CD4-positive, alpha-beta T cell treated with Interleukin-1 beta for 1 hour (primary cell): ENCODE results near the gene THAP2.

Experiments
- DNase-seq, 2 donors: peaks; one replicate each; pipeline ENCODE4 v3.0.0-alpha.2; 2020 to 2022

Gene THAP2

GRCh38 chr12:71663561-71664410, at the start of gene THAP2, which contains the start of gene ZFC3H1:
TSS of gene THAP2 (plus strand) at chr12:71664301. CDS start at chr12:71664510, 209 bp downstream.
TSS of gene ZFC3H1 (minus strand) at chr12:71663848. CDS start at chr12:71663610, 238 bp downstream.
- DNase-seq = peak; percentile 96 to 97

- no peak for DNase-seq
These were observed 42.2 kb upstream of the THAP2 start for GRCh38 chr12:71621938-71622337.

- no peak for DNase-seq
These were observed 38.6 kb upstream of the THAP2 start for GRCh38 chr12:71625476-71625875.

GRCh38 chr12:71626098-71626497, 38.0 kb upstream of the THAP2 start:
- DNase-seq = no peak

GRCh38 chr12:71626768-71627167, 37.3 kb upstream of the THAP2 start:
- DNase-seq = no peak

- DNase-seq = no peak
These were observed 36.6 kb upstream of the THAP2 start for GRCh38 chr12:71627438-71628002.

- peak in 1 of 2 donors; percentile 62 for DNase-seq
These were observed 27.4 kb upstream of the THAP2 start for GRCh38 chr12:71636704-71637115.

DNA sequence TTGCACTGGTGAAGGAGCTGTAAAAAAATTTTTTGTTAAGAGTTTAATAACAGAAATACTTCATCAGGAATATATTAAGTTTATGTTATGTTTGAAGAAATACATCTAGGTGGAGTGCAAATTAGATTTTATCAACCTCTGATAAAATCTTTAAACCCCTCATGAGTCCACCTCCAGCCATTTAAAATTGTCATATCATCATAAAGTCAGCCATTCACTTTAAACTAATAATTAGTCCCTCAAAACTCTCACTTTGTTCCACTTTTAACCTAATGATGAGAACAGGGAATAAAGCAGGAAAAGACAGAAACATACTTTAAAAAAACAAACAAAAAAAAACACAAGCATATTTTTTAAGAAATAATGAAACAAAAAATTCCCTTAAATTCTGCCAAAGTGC, 25.6 kb upstream of the THAP2 start:
- no peak for DNase-seq

DNA sequence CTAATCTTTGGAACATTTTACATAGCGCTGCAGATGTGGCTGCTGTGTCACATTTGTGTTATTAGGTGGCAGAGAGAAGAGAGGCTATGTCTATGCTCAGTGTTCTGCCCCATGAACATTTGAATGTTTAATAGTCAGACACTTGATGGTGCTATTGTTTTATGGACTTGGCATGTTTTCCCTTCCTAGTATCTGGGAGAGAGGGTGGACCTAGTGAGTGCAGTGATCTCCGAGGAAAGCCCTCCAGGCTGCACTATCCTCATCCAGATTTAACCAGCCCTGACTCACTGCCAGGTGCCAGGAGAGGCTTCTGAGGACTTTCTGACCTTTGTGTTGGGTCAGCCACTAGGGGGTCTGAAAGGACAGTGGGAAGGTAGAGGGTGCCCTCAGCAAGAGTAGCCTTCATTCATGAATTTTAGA, 24.8 kb upstream of the THAP2 start:
- DNase-seq = no peak

GRCh38 chr12:71640316-71640715, 23.8 kb upstream of the THAP2 start:
- DNase-seq = no peak

- DNase-seq = no peak
These were observed 22.7 kb upstream of the THAP2 start for GRCh38 chr12:71641390-71641789.

- DNase-seq = no peak
These were observed 21.8 kb upstream of the THAP2 start for GRCh38 chr12:71642264-71642663.

DNA sequence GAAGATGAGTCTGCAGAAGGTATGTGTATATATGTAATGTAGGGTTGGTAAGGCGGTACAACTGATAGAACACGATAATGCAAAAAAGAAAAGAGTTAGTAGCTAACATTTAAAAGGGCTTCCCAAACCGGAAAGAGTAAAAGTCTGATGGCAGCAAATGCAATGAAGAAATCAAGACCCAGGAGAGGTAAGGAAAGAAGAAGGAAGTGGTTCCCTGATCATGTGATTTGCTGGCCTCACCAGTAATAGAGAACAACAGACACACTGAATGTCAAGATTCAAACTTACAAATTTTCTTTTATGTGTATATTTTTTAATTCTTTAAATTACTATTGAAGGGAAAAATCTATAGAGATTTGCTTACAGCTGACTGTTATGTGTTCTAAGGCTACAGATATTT, 18.8 kb upstream of the THAP2 start:
- no peak for DNase-seq

- no peak for DNase-seq
These were observed 17.6 kb upstream of the THAP2 start for GRCh38 chr12:71646512-71646911.

GRCh38 chr12:71648537-71648936, 15.6 kb upstream of the THAP2 start:
- DNase-seq = no peak

GRCh38 chr12:71649401-71649800, 14.7 kb upstream of the THAP2 start:
- no peak for DNase-seq

- DNase-seq = no peak
These were observed 11.4 kb upstream of the THAP2 start for GRCh38 chr12:71652656-71653055.

DNA sequence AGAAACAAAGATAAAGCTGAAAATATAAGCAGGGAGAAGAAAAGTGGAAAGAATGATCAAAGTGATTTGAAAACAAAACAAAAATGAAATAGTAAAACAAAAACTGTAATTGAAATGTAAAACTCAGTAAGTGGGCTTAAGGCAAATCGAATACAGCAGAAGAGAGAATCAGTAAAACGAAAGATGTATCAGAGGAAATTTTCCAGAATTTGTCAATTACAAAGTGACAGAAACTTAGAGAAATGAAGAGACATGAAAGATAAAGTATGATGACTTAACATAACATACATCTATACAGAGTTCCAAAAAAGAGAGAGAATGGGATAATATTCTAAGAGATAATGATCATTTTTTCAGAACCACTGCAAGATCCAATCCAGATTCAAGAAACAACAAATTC, 11.0 kb upstream of the THAP2 start:
- DNase-seq = no peak

GRCh38 chr12:71654200-71654599, 9.9 kb upstream of the THAP2 start:
- DNase-seq = no peak

DNA sequence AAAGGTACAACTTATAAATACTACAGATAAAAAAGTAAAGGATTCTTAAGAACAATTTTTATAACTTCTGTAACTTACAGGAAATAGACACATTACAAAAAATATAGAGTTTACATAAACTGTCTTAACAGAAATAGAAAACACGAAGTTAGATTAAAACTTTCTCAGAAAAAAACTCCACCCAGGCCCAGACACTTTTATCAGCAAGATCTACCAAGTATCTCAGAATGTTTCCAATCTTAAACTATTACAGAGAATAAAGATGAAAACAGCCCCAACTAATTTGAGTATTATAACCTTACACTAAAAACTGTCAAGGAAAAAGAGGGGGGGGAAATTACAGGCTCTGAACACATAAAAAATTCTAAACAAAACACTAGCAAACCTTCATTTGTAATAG, 8.6 kb upstream of the THAP2 start:
- DNase-seq = no peak

- no peak for DNase-seq
These were observed 8.2 kb upstream of the THAP2 start for GRCh38 chr12:71655907-71656306.

DNA sequence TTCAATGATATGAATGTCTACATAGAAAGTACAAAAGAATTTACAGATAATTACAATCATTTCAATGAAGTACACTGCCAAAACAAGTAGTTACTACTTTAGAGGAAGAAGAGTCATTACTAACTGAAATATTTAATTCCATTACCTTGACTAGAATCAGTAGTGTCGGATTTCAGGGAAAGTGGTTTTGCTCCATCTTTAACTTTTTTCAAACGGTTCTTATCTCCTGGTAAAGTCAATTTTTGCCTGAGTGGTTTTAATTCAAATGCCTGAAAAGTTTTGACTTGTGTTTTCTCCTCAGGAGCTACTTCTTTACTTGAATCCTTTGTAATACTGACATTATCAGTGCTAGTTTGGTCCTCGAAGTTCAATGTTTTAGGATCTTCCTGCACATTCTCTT, 7.4 kb upstream of the THAP2 start:
- no peak for DNase-seq

GRCh38 chr12:71661977-71662530, 2.0 kb upstream of the THAP2 start:
- no peak for DNase-seq
